K562 (cell line): ENCODE measurements around the gene ATRN. TPM values are rescaled to one million over a fixed set of nuclear protein-coding genes. Genes with fewer than 3 reads are reported as not detected.

ENCODE experiments used
- ASH1L ChIP-seq: fragments of 450-650 bp; IDR thresholded peaks from 2 replicates; pipeline ENCODE4 v1.6.1; 2018; ENCODE audit warnings: borderline replicate concordance, mild to moderate bottlenecking, low read depth; ENCODE audit not compliant: partially characterized antibody
- EGR1 ChIP-seq: fragments of 450-650 bp; conservative IDR thresholded peaks from 2 replicates; pipeline ENCODE4 v1.6.1; 2017; ENCODE audit warnings: mild to moderate bottlenecking
- GATAD2A ChIP-seq: fragments of 450-650 bp; IDR thresholded peaks from 2 replicates; pipeline ENCODE4 v1.6.1; 2017
- MEIS2 ChIP-seq: fragments of 450-650 bp; IDR thresholded peaks from 2 replicates; pipeline ENCODE4 v1.6.1; 2014; ENCODE audit warnings: mild to moderate bottlenecking; ENCODE audit not compliant: partially characterized antibody
- NFXL1 ChIP-seq: fragments of 450-650 bp; formaldehyde crosslinking; IDR thresholded peaks from 2 replicates; pipeline ENCODE4 v1.4.0; 2021; ENCODE audit warnings: mild to moderate bottlenecking
- RBFOX2 ChIP-seq: fragments of 200-400 bp; formaldehyde crosslinking; IDR thresholded peaks from 2 replicates; pipeline ENCODE4 v1.6.1; 2017; ENCODE audit warnings: low read depth, mild to moderate bottlenecking, low read length, moderate library complexity
- SP1 ChIP-seq: sonication (generic); formaldehyde crosslinking; IDR thresholded peaks from 2 replicates; pipeline ENCODE4 v1.8.1; 2022; ENCODE audit warnings: mild to moderate bottlenecking, missing genetic modification reagents
- TEAD4 ChIP-seq, 2 experiments: sonication (generic) in 1 of 2; formaldehyde crosslinking in 1 of 2; IDR thresholded peaks; 2 replicates each; pipeline versions ENCODE4 v1.6.1 to v1.8.0; 2012 to 2022; ENCODE audit warnings: borderline replicate concordance in 1 of 2, inconsistent platforms in 1 of 2, low read length in 1 of 2, mild to moderate bottlenecking in 1 of 2, missing genetic modification reagents in 1 of 2
- ZKSCAN1 ChIP-seq: fragments of 150-350 bp; IDR thresholded peaks from 2 replicates; pipeline ENCODE4 v1.6.1; 2016; ENCODE audit warnings: low read depth, low read length
- ZNF77 ChIP-seq: fragments of 250-450 bp; sonication (Bioruptor Pico); IDR thresholded peaks from 2 replicates; pipeline ENCODE4 v1.5.0; 2020
- polyA plus RNA-seq, 8 experiments: library from polyadenylated mRNA; depleted of rRNA in 4 of 8; stranded (reverse) in 5 of 8; unstranded in 3 of 8; fragments of >200 nt; fragmentation: Nextera tagmentation in 2 of 8; fragmentation: Illumina TruSeq in 1 of 8; extraction: Ambion mirVana in 2 of 8; extraction: Trizol in 1 of 8; gene quantifications; 2 replicates each; pipeline versions ENCODE4 v1.2.1 to v1.2.3, GENCODE V29; 2011 to 2014; ENCODE audit warnings: inconsistent platforms in 1 of 8, missing spikeins in 1 of 8
- total RNA-seq, 7 experiments: library from RNA; depleted of rRNA in 6 of 7; stranded (reverse); fragments of >200 nt in 6 of 7; fragmentation: Illumina TruSeq in 2 of 7; extraction: Trizol in 2 of 7; gene quantifications; 2 replicates each; pipeline versions ENCODE4 v1.2.1 to v1.2.3, GENCODE V29; 2011 to 2021; ENCODE audit warnings: low replicate concordance in 1 of 7
- TF ChIP-seq, protein P1 (sequence below): fragments of 250-450 bp; sonication (Bioruptor Pico); IDR thresholded peaks from 2 replicates; pipeline ENCODE4 v1.4.0; 2020
- TF ChIP-seq, protein P2 (sequence below): conservative IDR thresholded peaks from 2 replicates; pipeline ENCODE4 v1.6.1; 2011; ENCODE audit warnings: low read depth, mild to moderate bottlenecking, low read length; ENCODE audit not compliant: control insufficient read depth
- TF ChIP-seq, protein P3 (sequence below): fragments of 250-450 bp; sonication (Bioruptor Pico); IDR thresholded peaks from 2 replicates; pipeline ENCODE4 v1.5.0; 2021; ENCODE audit warnings: mild to moderate bottlenecking, borderline replicate concordance
- TF ChIP-seq, protein P4 (sequence below): fragments of 450-650 bp; IDR thresholded peaks from 2 replicates; pipeline ENCODE4 v1.6.1; 2014; ENCODE audit warnings: low read depth, mild to moderate bottlenecking, moderate library complexity, borderline replicate concordance
- TF ChIP-seq, protein P5 (sequence below): IDR thresholded peaks from 2 replicates; pipeline ENCODE4 v1.6.1; 2011; ENCODE audit not compliant: insufficient read length; ENCODE audit errors: extremely low read depth

ATRN gene
- total and polyA plus RNA-seq, 9 of the 15 experiments (the other 6 are each of a cell fraction or from before 2014, with no cell fraction given) = 0.69 to 16.5 (median 7.6) TPM

DNA sequence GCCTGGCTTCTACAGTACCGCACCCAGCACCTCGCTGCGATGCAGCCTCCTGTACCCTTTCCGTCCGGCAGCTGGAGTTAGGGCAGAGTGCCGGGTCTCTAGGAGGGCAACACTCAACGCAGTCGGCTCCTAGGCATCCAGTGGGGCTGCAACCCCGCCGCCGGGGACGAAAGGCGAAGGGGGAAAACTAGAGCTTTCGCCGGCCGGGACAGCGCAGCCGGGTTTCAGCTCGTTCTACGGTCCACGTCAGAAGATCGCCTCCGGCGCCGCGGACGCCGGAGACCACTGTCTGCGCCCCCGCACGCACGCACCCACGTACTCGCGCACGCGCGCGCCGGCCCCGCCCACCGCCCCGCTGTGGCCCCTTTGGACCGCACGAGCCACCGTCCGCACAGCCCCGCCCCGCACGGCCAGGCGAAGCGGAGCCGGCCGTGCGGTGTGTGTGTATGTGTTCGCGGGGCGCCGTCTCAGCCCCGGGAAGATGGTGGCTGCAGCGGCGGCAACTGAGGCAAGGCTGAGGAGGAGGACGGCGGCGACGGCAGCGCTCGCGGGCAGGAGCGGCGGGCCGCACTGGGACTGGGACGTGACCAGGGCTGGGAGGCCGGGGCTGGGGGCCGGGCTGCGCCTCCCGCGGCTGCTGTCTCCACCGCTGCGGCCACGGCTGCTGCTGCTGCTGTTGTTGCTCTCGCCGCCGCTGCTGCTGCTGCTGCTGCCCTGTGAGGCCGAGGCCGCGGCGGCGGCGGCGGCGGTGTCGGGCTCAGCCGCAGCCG, at the start of gene ATRN (continued):
- TF ChIP-seq, protein P1, sequence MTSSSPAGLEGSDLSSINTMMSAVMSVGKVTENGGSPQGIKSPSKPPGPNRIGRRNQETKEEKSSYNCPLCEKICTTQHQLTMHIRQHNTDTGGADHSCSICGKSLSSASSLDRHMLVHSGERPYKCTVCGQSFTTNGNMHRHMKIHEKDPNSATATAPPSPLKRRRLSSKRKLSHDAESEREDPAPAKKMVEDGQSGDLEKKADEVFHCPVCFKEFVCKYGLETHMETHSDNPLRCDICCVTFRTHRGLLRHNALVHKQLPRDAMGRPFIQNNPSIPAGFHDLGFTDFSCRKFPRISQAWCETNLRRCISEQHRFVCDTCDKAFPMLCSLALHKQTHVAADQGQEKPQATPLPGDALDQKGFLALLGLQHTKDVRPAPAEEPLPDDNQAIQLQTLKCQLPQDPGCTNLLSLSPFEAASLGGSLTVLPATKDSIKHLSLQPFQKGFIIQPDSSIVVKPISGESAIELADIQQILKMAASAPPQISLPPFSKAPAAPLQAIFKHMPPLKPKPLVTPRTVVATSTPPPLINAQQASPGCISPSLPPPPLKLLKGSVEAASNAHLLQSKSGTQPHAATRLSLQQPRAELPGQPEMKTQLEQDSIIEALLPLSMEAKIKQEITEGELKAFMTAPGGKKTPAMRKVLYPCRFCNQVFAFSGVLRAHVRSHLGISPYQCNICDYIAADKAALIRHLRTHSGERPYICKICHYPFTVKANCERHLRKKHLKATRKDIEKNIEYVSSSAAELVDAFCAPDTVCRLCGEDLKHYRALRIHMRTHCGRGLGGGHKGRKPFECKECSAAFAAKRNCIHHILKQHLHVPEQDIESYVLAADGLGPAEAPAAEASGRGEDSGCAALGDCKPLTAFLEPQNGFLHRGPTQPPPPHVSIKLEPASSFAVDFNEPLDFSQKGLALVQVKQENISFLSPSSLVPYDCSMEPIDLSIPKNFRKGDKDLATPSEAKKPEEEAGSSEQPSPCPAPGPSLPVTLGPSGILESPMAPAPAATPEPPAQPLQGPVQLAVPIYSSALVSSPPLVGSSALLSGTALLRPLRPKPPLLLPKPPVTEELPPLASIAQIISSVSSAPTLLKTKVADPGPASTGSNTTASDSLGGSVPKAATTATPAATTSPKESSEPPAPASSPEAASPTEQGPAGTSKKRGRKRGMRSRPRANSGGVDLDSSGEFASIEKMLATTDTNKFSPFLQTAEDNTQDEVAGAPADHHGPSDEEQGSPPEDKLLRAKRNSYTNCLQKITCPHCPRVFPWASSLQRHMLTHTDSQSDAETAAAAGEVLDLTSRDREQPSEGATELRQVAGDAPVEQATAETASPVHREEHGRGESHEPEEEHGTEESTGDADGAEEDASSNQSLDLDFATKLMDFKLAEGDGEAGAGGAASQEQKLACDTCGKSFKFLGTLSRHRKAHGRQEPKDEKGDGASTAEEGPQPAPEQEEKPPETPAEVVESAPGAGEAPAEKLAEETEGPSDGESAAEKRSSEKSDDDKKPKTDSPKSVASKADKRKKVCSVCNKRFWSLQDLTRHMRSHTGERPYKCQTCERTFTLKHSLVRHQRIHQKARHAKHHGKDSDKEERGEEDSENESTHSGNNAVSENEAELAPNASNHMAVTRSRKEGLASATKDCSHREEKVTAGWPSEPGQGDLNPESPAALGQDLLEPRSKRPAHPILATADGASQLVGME (CRISPR knock-in tag) = no peak
- TF ChIP-seq, protein P2, sequence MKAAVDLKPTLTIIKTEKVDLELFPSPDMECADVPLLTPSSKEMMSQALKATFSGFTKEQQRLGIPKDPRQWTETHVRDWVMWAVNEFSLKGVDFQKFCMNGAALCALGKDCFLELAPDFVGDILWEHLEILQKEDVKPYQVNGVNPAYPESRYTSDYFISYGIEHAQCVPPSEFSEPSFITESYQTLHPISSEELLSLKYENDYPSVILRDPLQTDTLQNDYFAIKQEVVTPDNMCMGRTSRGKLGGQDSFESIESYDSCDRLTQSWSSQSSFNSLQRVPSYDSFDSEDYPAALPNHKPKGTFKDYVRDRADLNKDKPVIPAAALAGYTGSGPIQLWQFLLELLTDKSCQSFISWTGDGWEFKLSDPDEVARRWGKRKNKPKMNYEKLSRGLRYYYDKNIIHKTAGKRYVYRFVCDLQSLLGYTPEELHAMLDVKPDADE = peak; percentile 66; the same call in 1 of the 2 replicates
- TF ChIP-seq ASH1L (no peak), MEIS2 (peak; percentile 53), EGR1 (peak; percentile 94), TEAD4 (IDR thresholded peaks at IDR 0.05; ENCODE audit: low read length) (no peak), TEAD4 (CRISPR knock-in tag; IDR thresholded peaks at IDR 0.05; ENCODE audit: borderline replicate concordance) (no peak), NFXL1 (CRISPR knock-in tag) (no peak), GATAD2A (no peak), ZKSCAN1 (no peak), ZNF77 (CRISPR knock-in tag) (no peak), RBFOX2 (peak; percentile 92), SP1 (CRISPR knock-in tag) (peak; percentile 90)
- TF ChIP-seq, protein P3, sequence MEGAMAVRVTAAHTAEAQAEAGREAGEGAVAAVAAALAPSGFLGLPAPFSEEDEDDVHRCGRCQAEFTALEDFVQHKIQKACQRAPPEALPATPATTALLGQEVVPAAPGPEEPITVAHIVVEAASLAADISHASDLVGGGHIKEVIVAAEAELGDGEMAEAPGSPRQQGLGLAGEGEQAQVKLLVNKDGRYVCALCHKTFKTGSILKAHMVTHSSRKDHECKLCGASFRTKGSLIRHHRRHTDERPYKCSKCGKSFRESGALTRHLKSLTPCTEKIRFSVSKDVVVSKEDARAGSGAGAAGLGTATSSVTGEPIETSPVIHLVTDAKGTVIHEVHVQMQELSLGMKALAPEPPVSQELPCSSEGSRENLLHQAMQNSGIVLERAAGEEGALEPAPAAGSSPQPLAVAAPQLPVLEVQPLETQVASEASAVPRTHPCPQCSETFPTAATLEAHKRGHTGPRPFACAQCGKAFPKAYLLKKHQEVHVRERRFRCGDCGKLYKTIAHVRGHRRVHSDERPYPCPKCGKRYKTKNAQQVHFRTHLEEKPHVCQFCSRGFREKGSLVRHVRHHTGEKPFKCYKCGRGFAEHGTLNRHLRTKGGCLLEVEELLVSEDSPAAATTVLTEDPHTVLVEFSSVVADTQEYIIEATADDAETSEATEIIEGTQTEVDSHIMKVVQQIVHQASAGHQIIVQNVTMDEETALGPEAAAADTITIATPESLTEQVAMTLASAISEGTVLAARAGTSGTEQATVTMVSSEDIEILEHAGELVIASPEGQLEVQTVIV (CRISPR knock-in tag) = no peak
- TF ChIP-seq, protein P4, sequence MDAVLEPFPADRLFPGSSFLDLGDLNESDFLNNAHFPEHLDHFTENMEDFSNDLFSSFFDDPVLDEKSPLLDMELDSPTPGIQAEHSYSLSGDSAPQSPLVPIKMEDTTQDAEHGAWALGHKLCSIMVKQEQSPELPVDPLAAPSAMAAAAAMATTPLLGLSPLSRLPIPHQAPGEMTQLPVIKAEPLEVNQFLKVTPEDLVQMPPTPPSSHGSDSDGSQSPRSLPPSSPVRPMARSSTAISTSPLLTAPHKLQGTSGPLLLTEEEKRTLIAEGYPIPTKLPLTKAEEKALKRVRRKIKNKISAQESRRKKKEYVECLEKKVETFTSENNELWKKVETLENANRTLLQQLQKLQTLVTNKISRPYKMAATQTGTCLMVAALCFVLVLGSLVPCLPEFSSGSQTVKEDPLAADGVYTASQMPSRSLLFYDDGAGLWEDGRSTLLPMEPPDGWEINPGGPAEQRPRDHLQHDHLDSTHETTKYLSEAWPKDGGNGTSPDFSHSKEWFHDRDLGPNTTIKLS = peak; percentile 70
- TF ChIP-seq, protein P5, sequence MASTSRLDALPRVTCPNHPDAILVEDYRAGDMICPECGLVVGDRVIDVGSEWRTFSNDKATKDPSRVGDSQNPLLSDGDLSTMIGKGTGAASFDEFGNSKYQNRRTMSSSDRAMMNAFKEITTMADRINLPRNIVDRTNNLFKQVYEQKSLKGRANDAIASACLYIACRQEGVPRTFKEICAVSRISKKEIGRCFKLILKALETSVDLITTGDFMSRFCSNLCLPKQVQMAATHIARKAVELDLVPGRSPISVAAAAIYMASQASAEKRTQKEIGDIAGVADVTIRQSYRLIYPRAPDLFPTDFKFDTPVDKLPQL = no peak
